Suprapubic skin (tissue), 4 donors: ENCODE measurements around the gene NCMAP.

Source experiments
- CTCF ChIP-seq, 2 donors: fragments of 200-600 bp in 1 of 2; fragments of 450-650 bp in 1 of 2; sonication (generic) in 1 of 2; IDR thresholded peaks; one replicate each; pipeline ENCODE4 v1.5.1; 2016 to 2019; ENCODE audit warnings: antibody characterized with exemption in 2 of 2, mild to moderate bottlenecking in 1 of 2, moderate library complexity in 1 of 2
- EP300 ChIP-seq: sonication (generic); formaldehyde crosslinking; IDR thresholded peaks from one replicate; pipeline ENCODE4 v1.6.1; 2017; ENCODE audit warnings: antibody characterized with exemption
- POLR2A ChIP-seq, 2 donors: fragments of 450-650 bp; IDR thresholded peaks; one replicate each; pipeline ENCODE4 v1.6.1; 2017; ENCODE audit warnings: antibody characterized with exemption in 2 of 2, mild to moderate bottlenecking in 2 of 2, moderate library complexity in 2 of 2
- POLR2AphosphoS5 ChIP-seq, 3 donors: sonication (generic); formaldehyde crosslinking; IDR thresholded peaks; one replicate each; pipeline ENCODE4 v1.6.1; 2017; ENCODE audit warnings: antibody characterized with exemption in 3 of 3

DNA sequence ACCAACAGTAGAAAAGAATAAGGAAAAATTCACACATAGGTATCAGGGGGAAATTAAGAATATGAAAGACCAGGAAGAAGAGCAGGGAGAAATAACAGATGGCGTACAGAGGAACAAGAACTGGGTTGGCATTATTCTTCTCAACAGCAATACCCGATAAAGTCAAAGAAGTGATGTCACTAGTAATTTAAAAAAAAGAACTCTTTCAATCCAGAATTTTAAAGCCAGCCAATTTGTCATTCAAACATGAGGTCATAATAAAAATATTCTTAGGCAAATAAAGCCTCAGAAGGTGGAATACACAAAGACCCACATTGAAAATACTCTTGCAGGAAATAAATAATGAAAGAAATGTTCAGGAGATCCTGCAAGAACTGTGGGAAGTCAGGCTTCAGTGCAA, 8.8 kb downstream of the NCMAP start:
- no peak for TF ChIP-seq CTCF (IDR thresholded peaks at IDR 0.05)
- TF ChIP-seq POLR2A (IDR thresholded peaks at IDR 0.05): no peak
- no peak for TF ChIP-seq POLR2AphosphoS5 (IDR thresholded peaks at IDR 0.05)
- TF ChIP-seq EP300: no peak
